NCI-H2196 (cell line): ENCODE measurements around the gene HLCS.
A peak's percentile ranks its signal among the peaks of the same experiment; 100 is the strongest.

ENCODE experiments used
- DNase-seq: peaks from one replicate; lab custom pipeline; 2025; ENCODE audit not compliant: unreplicated experiment; lab: John Stamatoyannopoulos, UW

The HLCS gene

DNA sequence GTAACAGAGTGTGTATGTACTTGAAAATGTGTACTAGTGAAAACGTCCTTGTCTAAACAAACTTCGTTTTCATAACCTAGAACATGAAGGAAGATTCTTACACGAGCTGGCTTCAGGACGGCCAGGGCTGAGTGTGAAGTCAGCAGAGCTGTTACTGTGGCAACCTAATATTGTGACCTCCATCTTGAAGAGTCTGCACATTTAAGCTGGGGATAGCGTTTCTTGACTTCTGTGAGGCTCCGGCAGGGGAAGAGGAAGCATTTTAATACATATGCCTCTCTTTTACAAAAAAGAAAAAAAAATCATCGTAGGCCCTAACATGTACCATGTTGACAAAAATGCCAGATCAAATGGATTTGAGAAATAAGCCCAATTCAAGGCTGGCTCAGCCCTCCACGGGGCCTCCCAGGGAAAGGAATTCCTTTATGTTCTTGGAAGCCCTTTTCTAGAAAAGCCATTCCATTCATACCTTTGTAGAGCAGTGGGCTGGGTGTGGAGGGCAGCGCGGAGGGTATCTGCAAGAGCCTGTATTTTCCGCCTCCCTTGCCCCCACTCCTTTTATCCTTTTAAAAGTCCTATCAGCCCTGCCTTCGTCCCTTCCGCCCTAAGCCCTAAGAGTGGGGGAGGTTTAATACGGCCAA is 216.4 kb downstream of the HLCS start:
- no peak for DNase-seq

DNA sequence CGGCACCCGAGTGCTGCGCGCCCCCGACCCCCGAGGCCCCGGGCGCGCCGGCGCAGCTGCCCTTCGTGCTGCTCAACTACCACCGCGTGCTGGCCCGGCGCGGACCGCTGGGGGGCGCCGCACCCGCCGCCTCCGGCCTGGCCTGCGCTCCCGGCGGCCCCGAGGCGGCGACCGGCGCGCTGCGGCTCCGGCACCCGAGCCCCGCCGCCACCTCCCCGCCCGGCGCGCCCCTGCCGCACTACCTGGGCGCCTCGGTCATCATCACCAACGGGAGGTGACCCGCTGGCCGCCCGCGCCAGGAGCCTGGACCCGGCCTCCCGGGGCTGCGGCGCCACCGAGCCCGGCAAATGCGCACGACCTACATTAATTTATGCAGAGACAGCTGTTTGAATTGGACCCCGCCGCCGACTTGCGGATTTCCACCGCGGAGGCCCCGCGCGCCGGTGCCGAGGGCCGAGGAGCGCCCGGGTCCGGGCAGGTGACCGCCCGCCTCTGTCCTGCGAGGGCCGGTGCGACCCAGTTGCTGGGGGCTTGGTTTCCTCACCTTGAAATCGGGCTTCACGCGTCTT is 218.6 kb downstream of the HLCS start:
- DNase-seq = no peak

DNA sequence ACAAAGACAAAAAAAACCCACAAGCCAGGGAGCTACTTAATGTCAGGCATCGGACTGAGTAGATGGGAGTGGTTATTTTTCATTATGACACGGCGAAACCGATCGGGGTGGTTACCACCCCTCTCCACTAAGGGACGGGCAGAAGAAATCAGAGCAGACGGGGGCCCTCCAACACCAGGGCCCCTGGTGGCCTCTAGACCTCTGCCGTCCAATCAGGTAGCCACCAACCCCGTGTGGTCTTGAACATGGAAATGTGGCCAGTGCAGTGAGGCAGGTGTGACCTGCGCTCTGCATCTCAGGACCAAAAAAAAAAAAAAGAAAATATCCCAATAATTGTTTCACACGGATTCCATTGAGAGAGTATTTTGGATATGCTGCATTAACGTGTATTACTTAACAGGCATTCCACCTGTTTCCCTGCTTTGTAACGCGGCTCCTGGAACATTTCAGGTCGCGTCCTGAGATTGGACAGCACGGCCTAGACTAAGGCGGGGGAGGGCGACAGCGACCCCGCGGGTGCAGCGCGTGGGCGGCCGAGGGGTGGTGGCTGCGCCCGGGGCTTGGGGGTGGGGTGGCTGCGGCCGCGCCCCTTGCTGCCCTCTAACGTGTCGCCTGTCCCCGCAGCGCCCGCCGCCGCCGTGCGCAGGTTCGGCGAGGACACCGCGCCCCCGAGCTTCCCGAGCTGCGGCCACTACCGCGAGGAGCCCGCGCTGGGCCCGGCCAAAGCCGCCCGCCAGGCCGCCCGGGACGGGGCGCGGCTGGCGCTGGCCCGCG is 219.2 kb downstream of the HLCS start:
- no peak for DNase-seq

DNA sequence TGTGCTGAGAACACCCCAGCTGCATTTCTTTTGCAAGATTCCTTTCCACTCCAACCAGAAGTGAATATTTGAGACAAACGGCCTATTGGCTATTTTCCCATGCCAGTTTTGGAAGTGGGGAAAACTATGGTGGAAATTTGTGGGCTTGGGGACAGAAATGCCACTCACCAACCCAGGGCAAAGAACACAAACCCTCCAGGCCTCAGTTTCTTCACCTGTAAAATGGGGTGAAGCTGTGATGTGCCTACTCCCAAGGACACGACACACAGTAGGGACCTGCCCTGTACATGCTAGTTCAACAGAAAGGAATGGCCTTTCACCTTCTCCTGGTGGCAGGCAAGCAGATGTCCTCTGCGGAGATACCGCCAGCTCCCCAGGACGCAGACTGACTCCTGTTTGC is 221.0 kb downstream of the HLCS start:
- no peak for DNase-seq

DNA sequence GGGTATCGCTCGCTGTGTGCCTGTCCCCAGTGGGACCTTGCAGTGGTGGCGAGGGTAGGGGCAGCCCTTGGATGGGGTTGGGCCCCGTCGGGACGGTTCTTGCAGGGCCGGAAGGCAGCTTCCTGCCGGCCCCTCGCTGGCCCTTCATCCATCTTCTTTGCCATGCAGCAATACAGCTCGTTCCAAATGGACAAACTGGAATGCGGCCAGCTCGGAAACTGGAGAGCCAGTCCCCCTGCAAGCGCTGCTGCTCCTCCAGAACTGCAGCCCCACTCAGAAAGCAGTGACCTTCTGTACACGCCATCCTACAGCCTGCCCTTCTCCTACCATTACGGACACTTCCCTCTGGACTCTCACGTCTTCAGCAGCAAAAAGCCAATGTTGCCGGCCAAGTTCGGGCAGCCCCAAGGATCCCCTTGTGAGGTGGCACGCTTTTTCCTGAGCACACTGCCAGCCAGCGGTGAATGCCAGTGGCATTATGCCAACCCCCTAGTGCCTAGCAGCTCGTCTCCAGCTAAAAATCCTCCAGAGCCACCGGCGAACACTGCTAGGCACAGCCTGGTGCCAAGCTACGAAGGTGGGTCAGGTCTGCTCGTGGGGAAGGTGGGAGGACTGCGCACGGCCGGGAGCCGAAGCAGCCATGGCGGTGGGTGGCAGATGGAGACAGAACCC is 221.8 kb downstream of the HLCS start:
- DNase-seq = peak; percentile 12

DNA sequence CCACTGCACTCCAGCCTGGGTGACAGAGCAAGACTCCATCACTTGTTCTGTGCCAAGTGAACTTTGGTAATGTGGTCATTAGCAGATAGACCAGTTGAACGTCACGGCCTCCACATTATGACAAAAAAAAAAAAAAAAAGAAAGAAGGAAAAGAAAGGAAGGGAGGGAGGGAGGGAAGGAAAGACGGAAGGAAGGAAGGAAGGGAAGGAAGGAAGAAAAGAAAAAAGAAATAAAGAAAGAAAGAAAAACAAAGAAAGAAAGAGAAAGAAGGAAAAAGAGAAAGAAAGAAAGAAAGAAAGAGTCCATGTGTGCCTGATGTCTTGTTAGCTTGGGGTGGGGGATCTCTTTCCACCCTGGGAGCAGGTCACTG is 222.3 kb downstream of the HLCS start:
- DNase-seq = no peak

DNA sequence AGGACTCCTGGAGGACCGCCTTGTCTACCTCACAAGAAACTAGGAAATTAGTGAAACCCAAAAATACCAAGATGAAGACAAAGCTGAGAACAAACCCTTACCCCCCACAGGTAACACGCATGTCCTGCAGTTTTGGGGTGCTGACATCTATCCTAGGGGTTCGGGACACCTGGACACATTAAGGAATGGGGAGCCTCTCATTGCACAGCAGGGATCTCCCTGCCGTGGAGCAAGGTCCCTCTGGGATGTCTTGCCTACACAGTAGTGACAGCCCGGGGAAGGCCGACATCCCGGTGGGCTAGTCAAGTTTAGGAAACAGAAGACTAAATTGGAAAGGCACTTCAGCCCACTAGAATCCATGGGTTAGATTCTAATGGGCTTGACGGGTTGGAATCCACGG is 223.0 kb downstream of the HLCS start:
- no peak for DNase-seq

DNA sequence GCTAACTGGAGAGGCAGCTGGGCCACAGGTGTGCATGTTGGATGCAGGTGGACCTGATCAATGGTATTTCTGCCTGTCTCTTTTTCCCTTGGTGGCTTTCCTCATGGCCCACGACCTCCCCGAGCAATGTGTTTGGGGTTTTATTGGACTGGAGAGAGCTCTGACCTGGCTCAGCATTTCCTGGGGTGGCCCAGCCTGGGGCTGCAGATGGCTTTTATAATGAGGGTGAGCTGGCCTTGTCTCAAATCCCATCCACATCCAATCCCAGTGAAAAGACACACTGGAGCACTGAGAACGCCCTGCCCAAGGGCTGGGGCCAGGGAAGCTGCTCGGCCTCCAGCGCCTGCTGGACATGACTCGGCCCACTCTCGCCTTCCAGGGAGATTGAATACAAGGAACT is 223.5 kb downstream of the HLCS start:
- DNase-seq = no peak

DNA sequence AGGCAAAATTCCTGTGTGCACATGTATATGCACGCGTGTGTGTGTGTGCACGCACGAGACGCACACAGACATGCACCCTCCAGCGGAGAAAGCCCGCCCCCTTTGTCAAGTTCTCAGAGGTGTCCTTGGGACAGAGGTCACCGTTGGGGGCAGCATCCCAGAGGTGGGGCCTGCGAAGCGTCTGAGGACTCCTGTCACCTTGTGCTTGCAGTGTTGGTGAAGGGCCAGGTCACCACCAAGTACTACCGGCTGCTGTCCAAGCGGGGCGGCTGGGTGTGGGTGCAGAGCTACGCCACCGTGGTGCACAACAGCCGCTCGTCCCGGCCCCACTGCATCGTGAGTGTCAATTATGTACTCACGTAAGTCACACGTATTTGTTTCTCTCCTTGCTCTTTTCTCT is 225.0 kb downstream of the HLCS start:
- DNase-seq = no peak

DNA sequence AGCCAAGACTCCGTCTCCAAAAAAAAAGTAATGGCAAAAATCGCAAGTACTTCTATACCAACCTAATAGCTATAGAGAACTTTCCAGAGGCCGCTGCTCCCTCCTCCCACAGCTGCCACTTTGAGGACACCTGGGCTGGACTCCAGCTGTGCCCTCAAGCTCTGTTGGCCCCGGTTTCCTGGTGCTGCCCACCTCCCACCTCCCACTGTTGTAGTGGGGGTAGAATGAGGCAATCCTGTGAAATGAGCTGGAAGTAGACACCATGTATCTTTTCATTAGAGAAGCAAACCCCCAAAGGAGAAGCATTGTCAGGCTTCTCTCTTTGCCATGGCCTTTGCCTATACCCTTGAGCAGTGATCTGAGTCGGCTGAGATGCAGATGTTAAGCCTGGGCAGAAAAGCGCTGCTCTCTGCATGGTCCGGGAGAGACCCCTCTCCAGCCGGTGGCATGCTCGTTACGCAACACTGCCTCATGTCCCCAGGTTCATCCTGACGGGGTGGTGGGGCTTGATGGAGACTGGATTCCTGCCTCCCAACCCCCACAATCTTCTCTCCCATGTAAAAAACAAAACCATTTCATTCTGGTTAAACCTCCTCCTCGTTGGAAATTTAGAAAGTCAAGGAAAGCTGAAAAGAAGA is 227.9 kb downstream of the HLCS start:
- DNase-seq = no peak

DNA sequence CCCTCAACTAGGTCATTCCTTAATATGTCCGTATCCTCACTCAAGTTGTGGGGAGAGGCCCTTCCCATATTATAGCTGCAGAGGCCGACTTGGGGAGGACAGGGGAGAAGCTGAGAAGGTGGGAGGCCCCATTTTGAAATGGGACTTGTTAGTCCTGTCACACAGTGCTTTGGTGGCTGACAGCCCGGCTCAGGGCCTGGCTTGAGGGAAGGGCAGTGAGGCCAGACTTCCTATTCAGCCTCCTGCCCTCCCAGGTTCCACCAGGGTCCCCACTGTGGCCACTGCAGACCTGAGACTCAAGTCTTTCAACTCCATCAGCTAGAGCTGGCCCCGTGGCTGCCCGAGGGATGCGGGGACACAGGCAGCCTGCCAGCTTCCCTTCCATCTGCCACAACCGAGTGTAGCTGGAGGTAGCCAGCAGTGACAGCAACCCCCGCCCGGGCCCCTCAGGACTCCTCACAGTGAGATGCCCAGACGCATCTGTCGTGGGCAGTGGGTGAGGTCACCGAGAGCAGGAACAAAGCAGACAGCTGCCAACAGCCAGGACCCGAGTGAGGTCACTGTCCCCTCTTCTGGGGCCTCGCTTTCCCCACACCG is 230.6 kb downstream of the HLCS start:
- DNase-seq = no peak

DNA sequence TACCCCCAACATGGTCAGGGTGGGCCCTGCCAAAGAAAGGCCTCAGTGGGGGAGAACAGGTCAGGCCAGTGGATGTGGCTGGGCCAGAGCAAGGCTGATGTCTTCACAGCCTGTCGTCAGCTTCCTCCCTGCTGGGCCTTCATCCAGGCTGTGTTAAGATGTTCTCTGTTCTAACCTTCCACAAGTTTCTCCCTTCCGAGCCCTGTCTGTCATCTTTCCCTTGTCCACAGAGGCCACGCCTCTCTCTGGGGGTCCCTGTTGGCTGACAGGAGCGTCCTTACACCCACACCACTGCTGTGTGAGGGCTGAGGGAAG is 231.3 kb downstream of the HLCS start:
- no peak for DNase-seq

DNA sequence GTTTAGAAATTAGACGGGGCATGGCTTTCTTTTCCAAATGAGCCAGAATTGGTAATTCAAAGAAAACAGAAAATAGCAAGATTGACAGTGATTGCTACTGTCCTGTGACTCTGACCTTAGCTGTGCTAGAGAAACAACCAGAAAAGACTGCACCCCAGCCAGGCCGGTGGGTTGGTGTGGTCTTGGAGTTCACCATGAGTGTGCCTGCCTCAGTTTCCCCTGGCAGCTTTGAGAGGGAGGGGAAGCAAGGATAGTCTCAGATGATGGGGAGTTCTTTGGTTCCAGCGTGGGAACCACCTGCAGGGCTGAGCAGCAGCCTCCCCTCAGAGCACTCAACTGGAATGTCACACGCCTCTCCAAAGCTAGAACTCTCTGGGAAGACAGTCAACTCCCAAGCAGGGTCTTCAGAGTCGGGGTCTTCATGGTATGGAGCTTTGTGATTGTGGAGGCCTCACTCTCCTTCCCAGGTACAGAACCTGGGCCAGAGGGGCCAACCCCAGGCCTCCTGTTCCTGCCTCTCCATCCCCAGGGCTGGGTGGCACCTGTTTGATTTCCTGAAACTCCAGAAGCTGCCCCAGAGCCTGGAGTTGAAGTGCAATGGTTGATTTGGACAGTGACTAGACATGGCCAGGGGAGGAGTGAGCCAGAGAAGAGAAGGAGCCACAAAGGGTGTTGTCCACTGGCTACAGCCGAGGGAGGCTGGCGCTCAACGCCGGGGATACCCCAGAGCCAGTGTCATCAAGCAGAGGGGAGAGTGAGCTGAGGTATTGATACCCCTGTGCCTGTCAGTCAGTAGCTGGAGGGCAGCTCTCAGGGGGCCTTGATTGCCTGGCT is 231.9 kb downstream of the HLCS start:
- no peak for DNase-seq

DNA sequence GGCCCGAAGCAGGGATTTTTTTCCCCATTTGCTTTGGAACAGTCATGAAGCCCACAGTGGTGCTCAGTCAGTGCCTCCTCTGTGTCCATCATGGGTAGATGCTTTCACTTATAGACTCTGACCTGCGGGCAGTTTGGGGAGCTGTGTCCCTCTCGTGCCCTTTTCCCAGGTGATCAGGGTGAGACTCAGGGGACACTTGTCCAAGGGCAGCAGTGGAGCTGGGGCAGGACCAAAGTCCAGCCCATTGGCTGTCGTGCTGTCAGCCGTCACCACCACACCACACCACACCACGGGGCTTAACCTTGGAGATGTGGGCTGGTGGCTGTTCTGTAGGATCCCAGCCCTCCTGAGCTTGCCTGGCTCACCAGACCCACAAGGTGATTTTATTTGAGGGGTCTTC is 232.6 kb downstream of the HLCS start:
- no peak for DNase-seq

DNA sequence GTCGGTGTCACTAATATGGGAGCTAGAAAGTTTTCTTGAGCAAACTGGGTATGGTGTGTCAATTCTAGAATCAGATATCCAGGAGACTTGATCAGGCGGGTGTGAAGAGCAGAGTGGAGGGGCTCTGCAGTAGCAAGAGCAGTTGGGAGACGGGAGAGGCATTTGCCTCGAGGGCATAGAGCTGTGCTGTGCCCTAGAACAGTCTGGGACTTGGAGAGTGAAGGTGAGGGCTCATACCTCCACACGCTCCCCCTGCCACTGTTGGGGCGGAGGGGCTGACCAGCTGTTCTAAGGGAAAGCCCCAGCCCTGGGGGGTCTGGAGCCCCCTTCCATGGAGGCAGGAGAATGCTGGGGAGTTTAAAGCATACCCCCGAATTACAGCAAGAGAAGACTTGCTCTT is 233.7 kb downstream of the HLCS start:
- no peak for DNase-seq

DNA sequence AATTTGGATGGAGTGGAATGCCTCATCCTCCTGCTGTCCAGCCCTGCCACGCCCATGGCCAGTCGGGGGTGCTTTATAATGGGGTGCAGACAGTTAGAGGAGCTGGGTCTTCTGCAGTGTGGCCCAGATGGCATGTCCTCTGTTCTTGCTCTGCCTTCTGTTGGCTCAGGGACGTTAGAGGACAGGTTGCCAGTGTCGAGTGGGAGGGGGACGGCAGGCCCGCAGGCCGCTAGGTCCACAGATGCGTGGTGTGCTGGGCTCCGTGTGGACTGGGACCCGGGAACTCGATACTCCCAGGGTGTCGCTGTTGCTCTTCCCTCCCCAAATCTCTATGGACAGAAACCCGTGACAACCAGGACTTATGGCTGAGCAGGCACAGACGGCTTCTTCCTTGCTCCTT is 234.3 kb downstream of the HLCS start:
- no peak for DNase-seq

DNA sequence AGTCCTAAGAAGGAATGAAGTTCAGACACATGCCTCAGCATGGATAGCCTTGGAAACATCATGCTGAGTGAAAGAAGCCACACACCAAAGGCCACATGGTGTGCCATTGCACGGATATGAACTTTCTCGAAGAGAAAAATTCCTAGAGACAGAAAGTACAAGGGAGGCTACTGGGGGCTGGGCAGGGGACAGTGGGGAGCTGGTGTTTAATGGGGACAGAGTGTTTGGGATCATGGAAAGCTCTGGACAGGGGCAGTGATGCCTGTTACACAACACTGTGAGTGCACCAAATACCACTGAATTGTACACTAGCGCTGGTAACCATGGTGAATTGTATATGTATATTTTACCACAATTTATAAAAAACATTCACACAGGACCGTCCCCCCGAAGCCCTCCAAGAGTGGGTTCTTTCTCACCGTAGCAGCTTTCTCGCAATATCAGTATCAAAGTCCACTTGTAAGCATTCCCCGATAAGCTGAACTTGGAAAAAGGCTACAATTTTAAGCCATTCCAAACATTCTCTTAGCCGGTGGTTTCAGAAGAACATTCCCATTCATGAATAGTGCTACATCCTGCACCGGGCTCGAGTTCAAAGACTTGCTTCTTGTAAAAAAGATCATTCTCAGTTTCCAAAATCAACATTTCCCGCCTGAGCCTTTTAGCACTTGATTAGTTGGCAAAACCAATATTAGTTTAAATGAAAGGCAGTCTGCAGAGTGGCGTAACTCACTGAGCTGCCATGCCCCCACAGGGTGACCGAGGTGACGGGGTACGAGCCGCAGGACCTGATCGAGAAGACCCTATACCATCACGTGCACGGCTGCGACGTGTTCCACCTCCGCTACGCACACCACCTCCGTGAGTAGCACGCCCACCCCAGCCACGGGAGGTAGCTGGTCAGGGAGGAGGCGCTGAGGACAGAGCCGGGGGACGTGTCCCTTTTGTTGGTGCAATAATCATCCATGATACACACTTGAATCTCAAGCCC is 235.9 kb downstream of the HLCS start:
- no peak for DNase-seq

DNA sequence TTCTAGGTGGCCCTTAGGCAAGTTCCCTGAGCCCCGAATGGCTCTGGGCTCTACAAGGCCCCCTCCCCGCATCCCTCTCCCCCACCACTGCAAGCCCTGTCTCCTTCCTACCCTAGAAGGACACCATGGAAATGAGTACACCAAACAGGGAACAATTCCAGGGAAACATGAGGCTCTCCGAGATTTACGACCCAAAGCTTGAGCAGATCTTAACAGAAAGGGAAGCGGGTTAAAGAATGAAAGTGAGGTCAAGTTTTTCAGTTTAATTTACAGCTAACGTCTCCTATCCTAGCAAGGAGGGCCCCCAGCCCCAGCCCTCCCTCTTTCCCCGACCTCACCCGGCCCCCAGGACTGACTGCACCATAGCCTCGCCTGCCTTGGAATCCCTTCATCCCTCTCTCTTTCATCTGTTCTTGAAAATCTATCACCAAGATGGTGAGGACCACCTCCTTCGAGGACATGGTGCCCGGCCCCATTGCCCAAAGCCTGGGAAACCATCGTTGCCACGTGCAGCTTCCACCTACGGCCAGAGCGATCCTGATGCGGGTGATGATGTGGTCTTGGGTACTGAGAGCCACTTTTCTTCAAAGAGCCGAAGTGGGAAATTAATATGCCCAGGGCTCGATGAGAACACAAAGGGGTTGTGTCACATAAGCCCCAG is 237.0 kb downstream of the HLCS start:
- no peak for DNase-seq
